Caco-2 (cell line): ENCODE measurements around the gene GAREM1. TPM values are rescaled to one million over a fixed set of nuclear protein-coding genes. Genes with fewer than 3 reads are reported as not detected.

ENCODE experiments used
- BruUV-seq: library from RNA; stranded (reverse); fragments of 400-500 nt; replicated peaks from 2 replicates; lab custom pipeline; 2021; lab: Mats Ljungman, UMichigan
- CTCF ChIA-PET: fragments of 300-600 bp; sonication (Branson Sonifier 250); formaldehyde crosslinking; loops from one replicate; lab custom pipeline; 2022; ENCODE audit warnings: antibody characterized with exemption; lab: Charles Lee
- POLR2A ChIA-PET: fragments of 300-600 bp; sonication (Branson Sonifier 250); formaldehyde crosslinking; loops from one replicate; lab custom pipeline; 2022; ENCODE audit warnings: antibody characterized with exemption; lab: Charles Lee
- DNase-seq, 2 experiments: peaks; one replicate each; pipeline versions ENCODE4 v3.0.0 to v3.0.0-alpha.2; 2020 to 2022
- H3K27me3 ChIP-seq: replicated peaks from 2 replicates; pipeline ENCODE4 v1.6.0; 2011; ENCODE audit warnings: low read length; ENCODE audit not compliant: control insufficient read depth, insufficient read depth
- H3K36me3 ChIP-seq: 2 replicates; pipeline ENCODE4 v1.5.1; 2011; ENCODE audit warnings: low read length; ENCODE audit not compliant: control insufficient read depth, insufficient read depth
- H3K4me1 ChIP-seq: fragments of 250-450 bp; sonication (Bioruptor Pico); 2 replicates; pipeline ENCODE4 v1.5.1; 2020; ENCODE audit warnings: mild to moderate bottlenecking
- H3K4me3 ChIP-seq: 2 replicates; pipeline ENCODE4 v1.5.1; 2011; ENCODE audit warnings: low read depth, mild to moderate bottlenecking, control low read depth, low read length
- H3K9me3 ChIP-seq: fragments of 250-450 bp; sonication (Bioruptor Pico); 2 replicates; pipeline ENCODE4 v1.5.1; 2020; ENCODE audit warnings: mild to moderate bottlenecking, moderate library complexity
- H3K27ac Mint-ChIP-seq: one replicate; pipeline ENCODE4 v1.8.0; 2022; ENCODE audit warnings: mixed read lengths; ENCODE audit not compliant: unreplicated experiment
- H3K27me3 Mint-ChIP-seq: one replicate; pipeline ENCODE4 v1.8.0; 2022; ENCODE audit warnings: mixed read lengths; ENCODE audit not compliant: insufficient read depth, unreplicated experiment
- H3K36me3 Mint-ChIP-seq: one replicate; pipeline ENCODE4 v1.8.0; 2022; ENCODE audit warnings: mild to moderate bottlenecking, mixed read lengths; ENCODE audit not compliant: insufficient read depth, unreplicated experiment
- H3K4me1 Mint-ChIP-seq: one replicate; pipeline ENCODE4 v1.8.0; 2022; ENCODE audit warnings: low read depth, mixed read lengths; ENCODE audit not compliant: unreplicated experiment
- H3K4me3 Mint-ChIP-seq: one replicate; pipeline ENCODE4 v1.8.0; 2022; ENCODE audit warnings: mild to moderate bottlenecking, moderate library complexity, mixed read lengths; ENCODE audit not compliant: unreplicated experiment
- H3K9me3 Mint-ChIP-seq: one replicate; pipeline ENCODE4 v1.8.0; 2022; ENCODE audit warnings: mixed read lengths; ENCODE audit not compliant: unreplicated experiment
- intact Hi-C: fragments of 100-400 bp; cut with micrococcal nuclease; formaldehyde crosslinking; loops from one replicate; pipeline ENCODE4 v1.10.0; 2022; ENCODE audit not compliant: unreplicated experiment
- total RNA-seq: library from RNA; stranded (reverse); gene quantifications from 2 replicates; pipeline ENCODE4 v1.2.3, GENCODE V29; 2022
- TF ChIP-seq, protein P1 (sequence below), 2 experiments: fragments of 200-600 bp in 1 of 2; IDR thresholded peaks; 1 replicate in 1 of 2; 2 replicates in 1 of 2; pipeline versions ENCODE4 v1.5.1 to v1.8.0; 2011 to 2022; ENCODE audit warnings: antibody characterized with exemption in 1 of 2, control low read depth in 1 of 2, inconsistent platforms in 1 of 2, low read depth in 1 of 2, low read length in 1 of 2, mild to moderate bottlenecking in 1 of 2, moderate library complexity in 1 of 2; ENCODE audit not compliant: insufficient read depth in 1 of 2, severe bottlenecking in 1 of 2, unreplicated experiment in 1 of 2

The GAREM1 gene
- total RNA-seq, 1 experiment from 2014 or later: 0.50 TPM

DNA sequence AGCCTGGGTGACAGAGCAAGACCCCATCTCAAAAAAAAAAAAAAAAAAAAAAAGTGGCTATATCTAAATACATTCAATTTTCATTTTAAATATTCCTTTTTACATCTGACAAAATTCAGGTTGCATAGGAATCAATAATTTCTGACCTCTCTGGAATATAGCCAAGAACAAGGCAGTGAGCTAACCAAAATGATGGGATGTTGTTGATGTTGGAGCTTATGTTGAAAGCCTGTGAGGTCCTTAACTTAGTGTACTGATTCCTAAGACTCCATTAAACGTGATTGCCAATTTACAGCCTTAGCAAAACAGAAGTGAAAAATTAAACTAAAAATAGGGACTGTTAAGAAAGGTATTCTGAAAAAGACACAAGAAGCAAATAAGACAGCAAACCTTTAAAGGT is 171.2 kb downstream of the GAREM1 start:
- no peak for DNase-seq
- intact Hi-C loops: no loop called here
- POLR2A ChIA-PET: no interaction called here
- Mint-ChIP-seq H3K27ac (no peak overlapping the region), H3K4me3 (no peak overlapping the region), H3K4me1 (no peaks in the 10 kb centered on the region), H3K27me3 (no peaks in the 10 kb centered on the region), H3K9me3 (no peaks in the 10 kb centered on the region), H3K36me3 (no peaks in the 10 kb centered on the region)
- Histone ChIP-seq H3K4me3 (no peak overlapping the region), H3K36me3 (no peaks in the 10 kb centered on the region), H3K9me3 (no peaks in the 10 kb centered on the region), H3K27me3 (no peaks in the 10 kb centered on the region), H3K4me1 (no peaks in the 10 kb centered on the region)
- BruUV-seq: no TSS peak
- CTCF ChIA-PET: no interaction called here
- TF ChIP-seq, protein P1, sequence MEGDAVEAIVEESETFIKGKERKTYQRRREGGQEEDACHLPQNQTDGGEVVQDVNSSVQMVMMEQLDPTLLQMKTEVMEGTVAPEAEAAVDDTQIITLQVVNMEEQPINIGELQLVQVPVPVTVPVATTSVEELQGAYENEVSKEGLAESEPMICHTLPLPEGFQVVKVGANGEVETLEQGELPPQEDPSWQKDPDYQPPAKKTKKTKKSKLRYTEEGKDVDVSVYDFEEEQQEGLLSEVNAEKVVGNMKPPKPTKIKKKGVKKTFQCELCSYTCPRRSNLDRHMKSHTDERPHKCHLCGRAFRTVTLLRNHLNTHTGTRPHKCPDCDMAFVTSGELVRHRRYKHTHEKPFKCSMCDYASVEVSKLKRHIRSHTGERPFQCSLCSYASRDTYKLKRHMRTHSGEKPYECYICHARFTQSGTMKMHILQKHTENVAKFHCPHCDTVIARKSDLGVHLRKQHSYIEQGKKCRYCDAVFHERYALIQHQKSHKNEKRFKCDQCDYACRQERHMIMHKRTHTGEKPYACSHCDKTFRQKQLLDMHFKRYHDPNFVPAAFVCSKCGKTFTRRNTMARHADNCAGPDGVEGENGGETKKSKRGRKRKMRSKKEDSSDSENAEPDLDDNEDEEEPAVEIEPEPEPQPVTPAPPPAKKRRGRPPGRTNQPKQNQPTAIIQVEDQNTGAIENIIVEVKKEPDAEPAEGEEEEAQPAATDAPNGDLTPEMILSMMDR (IDR thresholded peaks at IDR 0.05; ENCODE audit: insufficient read depth in 1 of 2, low read depth in 1 of 2, low read length in 1 of 2, severe bottlenecking in 1 of 2, unreplicated experiment in 1 of 2): no peak

DNA sequence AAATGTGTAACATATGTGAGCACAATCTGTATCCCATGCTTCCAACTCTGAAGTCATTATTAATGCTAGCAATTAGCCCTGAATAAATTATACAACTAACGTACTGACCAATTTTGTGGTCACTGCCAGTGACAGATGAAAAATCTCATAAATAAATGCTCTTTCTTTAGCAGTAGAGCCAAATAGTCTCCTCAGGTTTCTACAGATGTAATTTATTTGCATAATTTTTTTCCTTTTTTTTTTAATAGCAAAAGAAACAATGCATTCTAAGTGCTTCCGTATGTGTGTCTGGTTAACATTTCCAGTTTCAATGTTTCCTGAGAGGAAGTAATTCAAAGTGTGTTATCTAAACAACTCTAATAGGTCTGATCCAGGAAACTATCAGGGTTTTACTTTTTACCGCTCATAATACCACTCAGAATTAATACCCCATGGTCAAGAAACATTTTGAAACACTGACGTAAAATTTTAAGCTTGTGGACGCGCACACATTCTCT is 172.5 kb downstream of the GAREM1 start:
- no peaks in the 10 kb centered on the region for H3K36me3 Mint-ChIP-seq
- intact Hi-C loops: no loop called here
- no peak overlapping the region for H3K4me3 ChIP-seq
- TF ChIP-seq, protein P1 (IDR thresholded peaks at IDR 0.05; ENCODE audit: insufficient read depth in 1 of 2, low read depth in 1 of 2, low read length in 1 of 2, severe bottlenecking in 1 of 2, unreplicated experiment in 1 of 2): no peak
- ChIA-PET POLR2A (no interaction called here), CTCF (no interaction called here)
- H3K27me3 ChIP-seq: no peaks in the 10 kb centered on the region
- BruUV-seq: no TSS peak
- DNase-seq: no peak
- no peaks in the 10 kb centered on the region for H3K9me3 Mint-ChIP-seq
- no peaks in the 10 kb centered on the region for H3K9me3 ChIP-seq
- no peak overlapping the region for H3K27ac Mint-ChIP-seq
- H3K4me1 ChIP-seq: no peaks in the 10 kb centered on the region
- no peaks in the 10 kb centered on the region for H3K36me3 ChIP-seq
- no peaks in the 10 kb centered on the region for H3K27me3 Mint-ChIP-seq
- no peak overlapping the region for H3K4me3 Mint-ChIP-seq
- H3K4me1 Mint-ChIP-seq: no peaks in the 10 kb centered on the region

GRCh38 chr18:32297579-32298170 is 173.0 kb downstream of the GAREM1 start:
- H3K4me3 Mint-ChIP-seq: no peak overlapping the region
- no peak overlapping the region for H3K4me3 ChIP-seq
- CTCF ChIA-PET: no interaction called here
- no peak overlapping the region for H3K27ac Mint-ChIP-seq
- TF ChIP-seq, protein P1 (IDR thresholded peaks at IDR 0.05; ENCODE audit: insufficient read depth in 1 of 2, low read depth in 1 of 2, low read length in 1 of 2, severe bottlenecking in 1 of 2, unreplicated experiment in 1 of 2): no peak
- POLR2A ChIA-PET: no interaction called here
- H3K27me3 Mint-ChIP-seq: no peaks in the 10 kb centered on the region
- intact Hi-C loops: no loop called here
- no peaks in the 10 kb centered on the region for H3K9me3 ChIP-seq
- H3K27me3 ChIP-seq: no peaks in the 10 kb centered on the region
- no TSS peak for BruUV-seq
- no peaks in the 10 kb centered on the region for H3K9me3 Mint-ChIP-seq
- no peaks in the 10 kb centered on the region for H3K36me3 ChIP-seq
- no peaks in the 10 kb centered on the region for H3K4me1 Mint-ChIP-seq
- H3K36me3 Mint-ChIP-seq: no peaks in the 10 kb centered on the region
- no peaks in the 10 kb centered on the region for H3K4me1 ChIP-seq
- no peak for DNase-seq
